ENCODE measurements around the gene MYO1F. TPM values are rescaled to one million over a fixed set of nuclear protein-coding genes. Genes with fewer than 3 reads are reported as not detected.

The MYO1F gene
- polyA plus RNA-seq, 3 donors: 3.7 to 10.5 (median 5.5) TPM

- no peak for DNase-seq (ENCODE audit: extremely low read depth in 1 of 11, low read depth in 9 of 11, low spot score in 4 of 11)
Measured at GRCh38 chr19:8607386-8607785, 30.1 kb upstream of the MYO1F start.

- DNase-seq (ENCODE audit: extremely low read depth in 1 of 11, low read depth in 9 of 11, low spot score in 4 of 11): no peak
Measured at GRCh38 chr19:8605514-8605913, 28.3 kb upstream of the MYO1F start.

GRCh38 chr19:8601796-8602195, 24.6 kb upstream of the MYO1F start:
- DNase-seq (ENCODE audit: extremely low read depth in 1 of 11, low read depth in 9 of 11, low spot score in 4 of 11): no peak

GRCh38 chr19:8600816-8601215, 23.6 kb upstream of the MYO1F start:
- DNase-seq (ENCODE audit: extremely low read depth in 1 of 11, low read depth in 9 of 11, low spot score in 4 of 11): no peak

GRCh38 chr19:8600064-8600463, 22.8 kb upstream of the MYO1F start:
- no peak for DNase-seq (ENCODE audit: extremely low read depth in 1 of 11, low read depth in 9 of 11, low spot score in 4 of 11)

- DNase-seq (ENCODE audit: extremely low read depth in 1 of 11, low read depth in 9 of 11, low spot score in 4 of 11): no peak
Measured at GRCh38 chr19:8596168-8596567, 18.9 kb upstream of the MYO1F start.

GRCh38 chr19:8595651-8596050, 18.4 kb upstream of the MYO1F start:
- no peak for DNase-seq (ENCODE audit: extremely low read depth in 1 of 11, low read depth in 9 of 11, low spot score in 4 of 11)

GRCh38 chr19:8593931-8594330, 16.7 kb upstream of the MYO1F start:
- DNase-seq (ENCODE audit: extremely low read depth in 1 of 11, low read depth in 9 of 11, low spot score in 4 of 11): no peak

- peak; percentile 81 to 90 (median 87) for DNase-seq (ENCODE audit: extremely low read depth in 1 of 11, low read depth in 9 of 11, low spot score in 4 of 11)
Measured at GRCh38 chr19:8592231-8593009, 15.2 kb upstream of the MYO1F start.

GRCh38 chr19:8589177-8589714, 12.0 kb upstream of the MYO1F start:
- no peak for DNase-seq (ENCODE audit: extremely low read depth in 1 of 11, low read depth in 9 of 11, low spot score in 4 of 11)

- peak in 1 of 11 donors; percentile 22 for DNase-seq (ENCODE audit: extremely low read depth in 1 of 11, low read depth in 9 of 11, low spot score in 4 of 11)
Measured at GRCh38 chr19:8585894-8586750, 8.9 kb upstream of the MYO1F start.

- DNase-seq (ENCODE audit: extremely low read depth in 1 of 11, low read depth in 9 of 11, low spot score in 4 of 11): no peak
Measured at GRCh38 chr19:8584965-8585893, 8.0 kb upstream of the MYO1F start.

- peak; percentile 56 to 77 (median 71) for DNase-seq (ENCODE audit: extremely low read depth in 1 of 11, low read depth in 9 of 11, low spot score in 4 of 11)
Measured at GRCh38 chr19:8580710-8581281, 3.6 kb upstream of the MYO1F start.

- DNase-seq (ENCODE audit: extremely low read depth in 1 of 11, low read depth in 9 of 11, low spot score in 4 of 11): peak in 8 of 11 donors; percentile 44 to 63 (median 54)
Measured at GRCh38 chr19:8578642-8579265, 1.5 kb upstream of the MYO1F start.

- DNase-seq (ENCODE audit: extremely low read depth in 1 of 11, low read depth in 9 of 11, low spot score in 4 of 11): no peak
Measured at GRCh38 chr19:8577741-8578140, 499 bp upstream of the MYO1F start.

GRCh38 chr19:8576273-8576993, 809 bp downstream of the MYO1F start:
- DNase-seq (ENCODE audit: extremely low read depth in 1 of 11, low read depth in 9 of 11, low spot score in 4 of 11): no peak

GRCh38 chr19:8575467-8575997, 1.7 kb downstream of the MYO1F start:
- no peak for DNase-seq (ENCODE audit: extremely low read depth in 1 of 11, low read depth in 9 of 11, low spot score in 4 of 11)
